Hepatocyte (in vitro differentiated cells): ENCODE measurements around the gene TOP1. TPM values are rescaled to one million over a fixed set of nuclear protein-coding genes. Genes with fewer than 3 reads are reported as not detected.

ENCODE experiments used
- DNase-seq: peaks from one replicate; pipeline ENCODE4 v3.0.0-alpha.2; 2016; ENCODE audit warnings: low spot score
- H2AFZ ChIP-seq: fragments of 200-600 bp; sonication (generic); 2 replicates; pipeline ENCODE4 v1.6.0; 2016; ENCODE audit warnings: antibody characterized with exemption, mild to moderate bottlenecking
- H3K27ac ChIP-seq: fragments of 200-600 bp; sonication (generic); 2 replicates; pipeline ENCODE4 v1.5.1; 2016; ENCODE audit warnings: mild to moderate bottlenecking
- H3K27me3 ChIP-seq: fragments of 200-600 bp; sonication (generic); 2 replicates; pipeline ENCODE4 v1.6.1; 2016
- H3K36me3 ChIP-seq: fragments of 200-600 bp; sonication (generic); replicated peaks from 2 replicates; pipeline ENCODE4 v1.5.1; 2016; ENCODE audit warnings: low read depth; ENCODE audit not compliant: insufficient read depth
- H3K4me1 ChIP-seq: fragments of 200-600 bp; sonication (generic); 2 replicates; pipeline ENCODE4 v1.5.1; 2016; ENCODE audit warnings: mild to moderate bottlenecking, moderate library complexity; ENCODE audit not compliant: insufficient read depth
- H3K4me2 ChIP-seq: fragments of 200-600 bp; sonication (generic); 2 replicates; pipeline ENCODE4 v1.6.0; 2016
- H3K4me3 ChIP-seq: fragments of 200-600 bp; sonication (generic); 2 replicates; pipeline ENCODE4 v1.5.1; 2016; ENCODE audit warnings: mild to moderate bottlenecking
- H3K79me2 ChIP-seq: fragments of 200-600 bp; sonication (generic); 2 replicates; pipeline ENCODE4 v1.6.0; 2017; ENCODE audit warnings: mild to moderate bottlenecking
- H3K9me2 ChIP-seq: fragments of 200-600 bp; sonication (generic); replicated peaks from 2 replicates; pipeline ENCODE4 v1.6.0; 2017; ENCODE audit warnings: mild to moderate bottlenecking; ENCODE audit not compliant: insufficient read depth
- H3K9me3 ChIP-seq: fragments of 200-600 bp; sonication (generic); 2 replicates; pipeline ENCODE4 v1.5.1; 2016; ENCODE audit warnings: low read depth, mild to moderate bottlenecking
- H4K20me1 ChIP-seq: fragments of 200-600 bp; sonication (generic); 2 replicates; pipeline ENCODE4 v1.6.0; 2016; ENCODE audit warnings: mild to moderate bottlenecking; ENCODE audit not compliant: insufficient read depth, poor library complexity, severe bottlenecking
- EZH2 ChIP-seq: fragments of 200-600 bp; sonication (generic); IDR thresholded peaks from 2 replicates; pipeline ENCODE4 v1.6.1; 2016; ENCODE audit warnings: antibody characterized with exemption, mild to moderate bottlenecking, borderline replicate concordance
- EZH2phosphoT487 ChIP-seq: fragments of 200-600 bp; sonication (generic); IDR thresholded peaks from one replicate; pipeline ENCODE4 v1.6.1; 2018; ENCODE audit warnings: antibody characterized with exemption, mild to moderate bottlenecking, low read depth, moderate library complexity; ENCODE audit not compliant: unreplicated experiment, severe bottlenecking
- WGBS: methylation state at CpG from one replicate; pipeline ENCODE4 v1.1.6; 2016; ENCODE audit warnings: low lambda C conversion rate; ENCODE audit errors: missing lambda C conversion rate; 5-methylcytosine and 5-hydroxymethylcytosine counted together
- polyA plus RNA-seq: library from polyadenylated mRNA; unstranded; fragments of >200 nt; fragmentation: Nextera tagmentation; extraction: Ambion mirVana; gene quantifications from 2 replicates; pipeline ENCODE4 v1.2.1, GENCODE V29; 2016
- total RNA-seq: library from RNA; depleted of rRNA; stranded (reverse); fragments of >200 nt; gene quantifications from 2 replicates; pipeline ENCODE4 v1.2.3, GENCODE V29; 2014
- TF ChIP-seq, protein P1 (sequence below): fragments of 200-600 bp; sonication (generic); IDR thresholded peaks from 2 replicates; pipeline ENCODE4 v1.5.1; 2016; ENCODE audit warnings: antibody characterized with exemption, mild to moderate bottlenecking; ENCODE audit not compliant: poor library complexity

Gene TOP1
- total and polyA plus RNA-seq, 2 experiments from 2014 or later = 28.3 to 38.2 TPM

DNA sequence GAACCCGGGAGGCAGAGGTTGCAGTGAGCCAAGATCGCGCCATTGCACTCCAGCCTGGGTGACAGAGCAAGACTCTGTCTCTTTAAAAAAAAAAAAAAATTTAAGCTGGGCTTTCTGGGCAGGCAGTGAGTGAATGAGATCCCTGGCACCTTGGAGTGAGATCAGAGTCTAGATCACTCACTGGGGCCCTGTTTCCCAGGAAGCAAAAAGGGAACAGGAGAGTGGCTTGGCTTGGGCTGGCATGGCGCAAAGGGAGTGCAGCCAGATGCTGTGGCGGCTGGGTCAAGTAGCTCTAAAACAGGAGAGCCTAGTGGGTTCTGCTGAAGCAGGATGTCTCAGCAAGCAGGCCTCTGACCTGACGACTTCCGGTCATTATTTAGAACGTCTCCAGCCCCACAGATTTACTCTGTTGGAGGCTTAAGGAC lies 119.2 kb downstream of the TOP1 start:
- no peak for DNase-seq
- Histone ChIP-seq H3K27me3 (no peaks in the 10 kb centered on the region), H3K9me2 (no peaks in the 10 kb centered on the region), H3K4me2 (no peak overlapping the region), H3K9me3 (no peaks in the 10 kb centered on the region), H3K79me2 (peaks cover 98% of the 10 kb centered on the region), H3K36me3 (no peaks in the 10 kb centered on the region), H3K4me1 (peaks cover 9% of the 10 kb centered on the region), H2AFZ (no peak overlapping the region), H3K4me3 (no peak overlapping the region), H4K20me1 (peaks cover 96% of the 10 kb centered on the region), H3K27ac (no peak overlapping the region)
- WGBS = 89% methylated on average over 8 of the region's 8 CpGs
- TF ChIP-seq, protein P1, sequence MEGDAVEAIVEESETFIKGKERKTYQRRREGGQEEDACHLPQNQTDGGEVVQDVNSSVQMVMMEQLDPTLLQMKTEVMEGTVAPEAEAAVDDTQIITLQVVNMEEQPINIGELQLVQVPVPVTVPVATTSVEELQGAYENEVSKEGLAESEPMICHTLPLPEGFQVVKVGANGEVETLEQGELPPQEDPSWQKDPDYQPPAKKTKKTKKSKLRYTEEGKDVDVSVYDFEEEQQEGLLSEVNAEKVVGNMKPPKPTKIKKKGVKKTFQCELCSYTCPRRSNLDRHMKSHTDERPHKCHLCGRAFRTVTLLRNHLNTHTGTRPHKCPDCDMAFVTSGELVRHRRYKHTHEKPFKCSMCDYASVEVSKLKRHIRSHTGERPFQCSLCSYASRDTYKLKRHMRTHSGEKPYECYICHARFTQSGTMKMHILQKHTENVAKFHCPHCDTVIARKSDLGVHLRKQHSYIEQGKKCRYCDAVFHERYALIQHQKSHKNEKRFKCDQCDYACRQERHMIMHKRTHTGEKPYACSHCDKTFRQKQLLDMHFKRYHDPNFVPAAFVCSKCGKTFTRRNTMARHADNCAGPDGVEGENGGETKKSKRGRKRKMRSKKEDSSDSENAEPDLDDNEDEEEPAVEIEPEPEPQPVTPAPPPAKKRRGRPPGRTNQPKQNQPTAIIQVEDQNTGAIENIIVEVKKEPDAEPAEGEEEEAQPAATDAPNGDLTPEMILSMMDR = no peak
- TF ChIP-seq EZH2phosphoT487 (no peak), EZH2 (no peak)

DNA sequence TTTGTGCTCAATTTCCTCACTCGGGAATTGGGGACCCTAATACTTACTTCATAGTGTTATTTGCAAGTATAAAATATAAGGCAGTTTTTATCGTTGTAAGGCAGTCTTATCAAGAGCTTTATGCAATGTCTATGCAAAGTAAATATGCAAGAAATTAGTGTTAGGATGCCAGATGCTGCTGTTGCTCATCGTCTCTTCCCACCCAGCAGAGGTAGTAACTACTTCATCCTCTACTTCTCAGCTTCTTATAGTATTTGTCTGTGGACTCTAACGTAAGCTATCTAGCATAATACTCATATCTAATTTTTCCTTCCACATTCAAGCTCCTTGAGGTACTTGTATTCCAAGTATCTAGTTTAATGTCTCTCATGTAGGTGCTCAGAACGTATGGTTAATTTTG lies 120.3 kb downstream of the TOP1 start:
- Histone ChIP-seq H3K4me1 (peaks cover 9% of the 10 kb centered on the region), H3K9me2 (no peaks in the 10 kb centered on the region), H3K9me3 (no peaks in the 10 kb centered on the region), H3K27ac (peak overlapping the region; percentile 8), H3K27me3 (no peaks in the 10 kb centered on the region), H3K4me3 (no peak overlapping the region), H3K79me2 (peaks cover 98% of the 10 kb centered on the region), H3K4me2 (no peak overlapping the region), H2AFZ (no peak overlapping the region), H4K20me1 (peaks cover 96% of the 10 kb centered on the region), H3K36me3 (no peaks in the 10 kb centered on the region)
- DNase-seq = no peak
- TF ChIP-seq EZH2 = no peak
- TF ChIP-seq EZH2phosphoT487 = no peak
- TF ChIP-seq, protein P1 = no peak
- WGBS = 95% methylated on average over 5 of the region's 5 CpGs

DNA sequence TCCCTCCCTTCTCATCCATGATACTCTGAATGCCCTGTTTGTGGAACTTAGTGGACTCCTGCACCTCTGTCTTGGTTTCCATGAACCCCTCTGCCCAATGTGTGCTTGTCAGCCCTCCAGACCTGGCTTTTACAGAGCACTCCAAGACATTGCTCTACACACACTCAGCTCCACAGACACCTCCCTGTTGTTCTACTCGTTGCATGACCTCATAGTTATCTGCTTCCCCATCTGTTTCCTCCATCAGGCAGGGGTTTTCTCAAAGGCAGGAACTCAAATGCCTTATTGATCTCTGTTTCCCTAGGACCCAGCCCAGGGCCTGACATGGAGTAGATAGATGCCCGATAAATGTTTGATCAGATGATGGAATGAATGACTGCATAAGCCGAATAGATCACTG lies 122.0 kb downstream of the TOP1 start:
- no peak overlapping the region for H3K4me2 ChIP-seq
- H3K9me2 ChIP-seq = no peaks in the 10 kb centered on the region
- H3K4me3 ChIP-seq = no peak overlapping the region
- H3K4me1 ChIP-seq = peaks cover 12% of the 10 kb centered on the region
- DNase-seq = no peak
- no peak overlapping the region for H2AFZ ChIP-seq
- peaks cover 98% of the 10 kb centered on the region for H3K79me2 ChIP-seq
- H3K27me3 ChIP-seq = no peaks in the 10 kb centered on the region
- 74% methylated on average over 3 of the region's 3 CpGs for WGBS
- no peaks in the 10 kb centered on the region for H3K9me3 ChIP-seq
- H3K36me3 ChIP-seq = no peaks in the 10 kb centered on the region
- TF ChIP-seq EZH2phosphoT487 = no peak
- no peak for TF ChIP-seq EZH2
- peaks cover 96% of the 10 kb centered on the region for H4K20me1 ChIP-seq
- H3K27ac ChIP-seq = no peak overlapping the region

DNA sequence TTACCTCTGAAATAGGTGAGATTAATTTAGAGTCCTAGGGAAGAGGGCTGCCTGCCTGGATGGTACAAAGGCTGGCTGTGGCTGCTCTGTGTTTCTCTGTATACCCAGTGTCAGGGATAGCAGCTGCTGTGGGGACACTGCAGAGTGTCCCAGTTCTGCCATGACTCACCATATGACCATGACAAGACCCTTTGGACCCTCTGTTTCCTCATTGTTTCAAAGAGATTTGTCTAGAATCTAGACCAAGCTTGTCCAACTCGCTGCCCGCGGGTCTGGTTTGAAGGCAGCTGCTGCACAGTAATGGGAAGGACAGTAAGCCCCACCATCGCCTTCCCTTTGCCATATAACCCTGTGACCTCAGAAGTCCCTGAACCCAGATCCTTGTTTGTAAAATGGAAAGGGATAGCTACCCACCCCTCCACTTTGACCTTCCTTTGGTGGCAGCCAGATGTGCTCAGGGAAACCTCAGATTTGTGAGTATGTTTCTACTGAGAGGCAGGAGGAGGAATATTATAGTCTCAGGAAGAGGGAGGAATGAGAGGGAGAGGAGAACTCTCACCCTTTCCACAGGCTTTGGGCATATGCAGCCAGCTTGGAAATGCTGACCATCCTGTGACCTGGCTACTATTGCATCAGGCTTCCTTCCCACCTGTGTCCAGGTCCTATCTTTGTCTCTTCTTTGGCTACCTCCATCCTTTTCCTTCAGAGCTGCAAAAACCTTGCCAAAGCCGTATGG lies 122.7 kb downstream of the TOP1 start:
- H3K4me2 ChIP-seq = no peak overlapping the region
- H3K27ac ChIP-seq = no peak overlapping the region

More for the DNA sequence above, 122.7 kb downstream of the TOP1 start:
- no peaks in the 10 kb centered on the region for H3K36me3 ChIP-seq
- H3K9me3 ChIP-seq = no peaks in the 10 kb centered on the region
- peaks cover 98% of the 10 kb centered on the region for H3K79me2 ChIP-seq
- TF ChIP-seq EZH2 (no peak), EZH2phosphoT487 (no peak)
- TF ChIP-seq, protein P1 = no peak
- no peaks in the 10 kb centered on the region for H3K27me3 ChIP-seq
- H3K4me1 ChIP-seq = peaks cover 13% of the 10 kb centered on the region
- WGBS = 94% methylated on average over 5 of the region's 5 CpGs
- H2AFZ ChIP-seq = no peak overlapping the region
- H3K9me2 ChIP-seq = no peaks in the 10 kb centered on the region
- no peak for DNase-seq
- peaks cover 96% of the 10 kb centered on the region for H4K20me1 ChIP-seq
- H3K4me3 ChIP-seq = no peak overlapping the region
